AG04449 (cell line): ENCODE data around the gene FLOT1.

Experiments
- CTCF ChIA-PET: fragments of 350-600 bp; formaldehyde crosslinking; extraction: SDS; loops from one replicate; lab custom pipeline; 2021; ENCODE audit warnings: antibody characterized with exemption; lab: Yijun Ruan, JAX
- POLR2A ChIA-PET: fragments of 400-600, 350-600 bp; formaldehyde crosslinking; extraction: SDS; loops from one replicate; lab custom pipeline; 2020; ENCODE audit warnings: antibody characterized with exemption, inconsistent platforms; lab: Yijun Ruan, JAX
- DNase-seq: peaks from one replicate; pipeline ENCODE4 v3.0.0-alpha.2; 2010; ENCODE audit warnings: low read depth, low spot score
- H3K4me3 ChIP-seq: 2 replicates; pipeline ENCODE4 v1.5.1; 2011; ENCODE audit warnings: low read depth, mild to moderate bottlenecking, control low read depth, low read length
- TF ChIP-seq, protein P1 (sequence below): IDR thresholded peaks from one replicate; pipeline ENCODE4 v1.5.1; 2011; ENCODE audit warnings: mild to moderate bottlenecking, moderate library complexity, low read length, control low read depth, inconsistent platforms; ENCODE audit not compliant: insufficient read depth; ENCODE audit errors: missing control alignments

FLOT1 gene

DNA sequence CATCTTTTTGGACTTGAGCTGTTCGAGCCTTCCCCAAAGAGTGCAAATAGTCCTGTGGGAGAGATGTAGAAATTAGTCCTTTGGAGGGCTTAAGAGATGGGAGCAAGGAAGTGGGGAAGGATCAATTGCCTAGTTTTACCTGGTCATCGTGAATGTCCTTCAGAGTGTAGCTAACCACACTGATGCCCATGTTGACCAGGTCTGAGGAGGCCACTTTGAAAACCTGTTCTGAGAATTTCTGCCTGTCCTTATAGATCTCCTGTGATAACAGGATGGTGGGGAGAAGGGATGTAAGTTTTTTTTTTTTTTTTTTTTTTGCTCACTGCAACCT lies 2.0 kb downstream of the FLOT1 start:
- CTCF ChIA-PET = interaction anchor here (0.9 to 9.1 kb wide), 8 partner anchors 11 to 347 kb away, joined by 3 to 71 read pairs (median 14); no protein-coding TSS in a partner anchor
- TF ChIP-seq, protein P1, sequence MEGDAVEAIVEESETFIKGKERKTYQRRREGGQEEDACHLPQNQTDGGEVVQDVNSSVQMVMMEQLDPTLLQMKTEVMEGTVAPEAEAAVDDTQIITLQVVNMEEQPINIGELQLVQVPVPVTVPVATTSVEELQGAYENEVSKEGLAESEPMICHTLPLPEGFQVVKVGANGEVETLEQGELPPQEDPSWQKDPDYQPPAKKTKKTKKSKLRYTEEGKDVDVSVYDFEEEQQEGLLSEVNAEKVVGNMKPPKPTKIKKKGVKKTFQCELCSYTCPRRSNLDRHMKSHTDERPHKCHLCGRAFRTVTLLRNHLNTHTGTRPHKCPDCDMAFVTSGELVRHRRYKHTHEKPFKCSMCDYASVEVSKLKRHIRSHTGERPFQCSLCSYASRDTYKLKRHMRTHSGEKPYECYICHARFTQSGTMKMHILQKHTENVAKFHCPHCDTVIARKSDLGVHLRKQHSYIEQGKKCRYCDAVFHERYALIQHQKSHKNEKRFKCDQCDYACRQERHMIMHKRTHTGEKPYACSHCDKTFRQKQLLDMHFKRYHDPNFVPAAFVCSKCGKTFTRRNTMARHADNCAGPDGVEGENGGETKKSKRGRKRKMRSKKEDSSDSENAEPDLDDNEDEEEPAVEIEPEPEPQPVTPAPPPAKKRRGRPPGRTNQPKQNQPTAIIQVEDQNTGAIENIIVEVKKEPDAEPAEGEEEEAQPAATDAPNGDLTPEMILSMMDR = no peak
- DNase-seq = no peak
- POLR2A ChIA-PET = interaction anchor here (0.6 to 4.6 kb wide), 10 partner anchors 10 to 144 kb away, joined by 3 to 94 read pairs (median 6); partner anchors contain the start of gene DDR1
- H3K4me3 ChIP-seq = no peak overlapping the region

GRCh38 chr6:30738532-30738931 lies 4.0 kb downstream of the FLOT1 start:
- no peak for DNase-seq
- H3K4me3 ChIP-seq = no peak overlapping the region
- ChIA-PET CTCF (interaction anchor here (1.1 to 9.1 kb wide), 6 partner anchors 9 to 138 kb away, joined by 3 to 71 read pairs (median 28); partner anchors contain the start of gene TUBB), POLR2A (interaction anchor here (0.9 to 3.9 kb wide), 4 partner anchors 10 to 16 kb away, joined by 3 to 20 read pairs (median 4); no protein-coding TSS in a partner anchor)
- TF ChIP-seq, protein P1 = no peak

- no peak overlapping the region for H3K4me3 ChIP-seq
- TF ChIP-seq, protein P1 = no peak
- ChIA-PET CTCF (interaction anchor here (0.9 to 8.6 kb wide), 4 partner anchors 14 to 141 kb away, joined by 3 to 67 read pairs (median 4); partner anchors contain the start of gene TUBB), POLR2A (interaction anchor here (1.1 to 1.7 kb wide), 4 partner anchors 9 to 47 kb away, joined by 5 to 11 read pairs (median 7); partner anchors contain the start of gene IER3)
- no peak for DNase-seq
These were observed 6.7 kb downstream of the FLOT1 start for GRCh38 chr6:30735668-30736314.

DNA sequence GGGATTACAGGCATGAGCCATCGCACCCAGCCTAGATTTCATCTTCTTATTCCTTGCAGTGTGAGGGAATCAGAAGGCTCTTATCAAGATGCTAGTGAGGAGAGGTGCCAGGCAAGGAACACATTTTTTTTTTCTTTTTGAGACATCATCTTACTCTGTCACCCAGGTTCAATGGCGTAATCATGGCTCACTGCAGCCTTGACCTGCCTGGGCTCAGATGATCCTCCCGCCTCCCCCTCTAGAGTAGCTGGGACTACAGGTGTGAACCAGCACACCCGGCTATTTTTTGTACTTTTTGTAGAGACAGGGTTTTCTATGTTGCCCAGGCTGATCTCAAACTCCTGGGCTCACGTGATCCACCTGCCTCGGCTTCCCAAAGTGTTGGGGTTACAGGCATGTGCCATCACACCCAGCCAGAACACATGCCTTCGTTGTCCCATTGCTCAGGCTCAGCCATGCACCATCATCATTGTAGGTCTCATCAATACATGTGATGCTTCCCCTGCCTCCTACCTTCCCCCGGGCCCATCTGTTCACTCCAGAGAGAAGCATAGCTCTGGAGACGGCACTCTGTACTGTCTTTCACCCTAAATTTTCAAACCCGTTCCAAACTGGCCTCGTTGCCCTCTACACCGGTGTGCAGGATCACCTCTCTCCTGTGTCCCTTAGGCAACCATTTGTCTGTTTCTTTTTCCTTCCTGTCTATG lies 10.1 kb downstream of the FLOT1 start:
- no peak overlapping the region for H3K4me3 ChIP-seq
- no peak for DNase-seq
- TF ChIP-seq, protein P1 = no peak
- CTCF ChIA-PET = interaction anchor here (0.7 to 18.8 kb wide), 8 partner anchors 7 to 355 kb away, joined by 3 to 504 read pairs (median 6); partner anchors contain the start of genes DDR1, DHX16, FLOT1 and TUBB
- POLR2A ChIA-PET = interaction anchor here (0.9 to 1.8 kb wide), 3 partner anchors 9 to 11 kb away, joined by 3 to 5 read pairs (median 4); no protein-coding TSS in a partner anchor

DNA sequence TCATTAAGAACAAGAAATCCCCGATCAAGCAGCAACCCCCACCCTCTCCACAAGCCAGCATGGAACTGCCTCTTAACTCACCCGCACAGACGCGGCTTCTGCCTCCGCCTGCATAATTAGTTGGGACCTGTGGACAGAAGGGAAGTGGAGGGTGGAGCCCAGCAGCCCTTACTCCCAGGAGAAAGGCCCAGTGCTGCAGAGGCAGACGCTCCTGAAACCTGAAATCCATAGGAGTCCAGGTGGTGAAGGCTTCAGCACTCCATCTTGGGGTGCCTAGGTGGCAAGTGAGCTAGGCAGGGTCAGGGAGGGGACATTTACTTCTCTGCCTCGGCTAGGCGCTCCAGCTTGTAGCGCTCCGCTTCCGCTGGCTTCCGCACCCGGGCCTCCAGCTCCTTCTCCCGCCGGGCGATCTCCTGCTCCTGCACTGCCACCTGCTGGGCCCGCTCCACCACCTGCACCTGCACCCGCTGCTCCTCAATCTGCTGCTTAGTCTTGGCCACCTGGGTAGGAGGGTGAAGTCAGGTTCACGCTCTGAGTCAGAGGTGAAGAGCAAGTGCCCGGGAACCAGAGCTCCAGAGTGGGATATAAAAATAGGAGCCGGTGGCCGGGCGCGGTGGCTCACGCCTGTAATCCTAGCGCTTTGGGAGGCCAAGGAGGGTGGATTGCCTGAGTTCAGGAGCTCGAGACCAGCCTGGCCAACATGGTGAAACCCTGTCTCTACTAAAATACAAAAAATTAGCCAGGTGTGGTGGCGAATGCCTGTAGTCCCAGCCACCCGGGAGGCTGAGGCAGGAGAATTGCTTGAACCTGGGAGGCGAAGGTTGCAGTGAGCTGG lies 11.7 kb downstream of the FLOT1 start:
- H3K4me3 ChIP-seq = no peak overlapping the region
- TF ChIP-seq, protein P1 = peak; percentile 64
- CTCF ChIA-PET = interaction anchor here (0.6 to 18.8 kb wide), 16 partner anchors 9 to 357 kb away, joined by 3 to 504 read pairs (median 4); partner anchors contain the start of genes DHX16, FLOT1 and TUBB

More for the DNA sequence above, 11.7 kb downstream of the FLOT1 start:
- POLR2A ChIA-PET = interaction anchor here (1.0 to 1.8 kb wide), 4 partner anchors 8 to 43 kb away, joined by 3 to 7 read pairs (median 4); no protein-coding TSS in a partner anchor
- no peak for DNase-seq
